PC-9 (cell line): ENCODE results near the gene BTRC.

Source experiments
- EZH2 ChIP-seq: fragments of 200-600 bp; sonication (generic); IDR thresholded peaks from 2 replicates; pipeline ENCODE4 v1.8.0; 2017; ENCODE audit warnings: antibody characterized with exemption, low read depth
- TF ChIP-seq, protein P1 (sequence below): fragments of 200-600 bp; sonication (generic); conservative IDR thresholded peaks from 2 replicates; pipeline ENCODE4 v1.6.1; 2017; ENCODE audit warnings: mixed run types, antibody characterized with exemption, mild to moderate bottlenecking, moderate library complexity

- TF ChIP-seq, protein P1, sequence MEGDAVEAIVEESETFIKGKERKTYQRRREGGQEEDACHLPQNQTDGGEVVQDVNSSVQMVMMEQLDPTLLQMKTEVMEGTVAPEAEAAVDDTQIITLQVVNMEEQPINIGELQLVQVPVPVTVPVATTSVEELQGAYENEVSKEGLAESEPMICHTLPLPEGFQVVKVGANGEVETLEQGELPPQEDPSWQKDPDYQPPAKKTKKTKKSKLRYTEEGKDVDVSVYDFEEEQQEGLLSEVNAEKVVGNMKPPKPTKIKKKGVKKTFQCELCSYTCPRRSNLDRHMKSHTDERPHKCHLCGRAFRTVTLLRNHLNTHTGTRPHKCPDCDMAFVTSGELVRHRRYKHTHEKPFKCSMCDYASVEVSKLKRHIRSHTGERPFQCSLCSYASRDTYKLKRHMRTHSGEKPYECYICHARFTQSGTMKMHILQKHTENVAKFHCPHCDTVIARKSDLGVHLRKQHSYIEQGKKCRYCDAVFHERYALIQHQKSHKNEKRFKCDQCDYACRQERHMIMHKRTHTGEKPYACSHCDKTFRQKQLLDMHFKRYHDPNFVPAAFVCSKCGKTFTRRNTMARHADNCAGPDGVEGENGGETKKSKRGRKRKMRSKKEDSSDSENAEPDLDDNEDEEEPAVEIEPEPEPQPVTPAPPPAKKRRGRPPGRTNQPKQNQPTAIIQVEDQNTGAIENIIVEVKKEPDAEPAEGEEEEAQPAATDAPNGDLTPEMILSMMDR, result no peak
- no peak for TF ChIP-seq EZH2
These were observed 100.1 kb downstream of the BTRC start for GRCh38 chr10:101453791-101454718.
